ENCODE results near the gene USF2.

DNA sequence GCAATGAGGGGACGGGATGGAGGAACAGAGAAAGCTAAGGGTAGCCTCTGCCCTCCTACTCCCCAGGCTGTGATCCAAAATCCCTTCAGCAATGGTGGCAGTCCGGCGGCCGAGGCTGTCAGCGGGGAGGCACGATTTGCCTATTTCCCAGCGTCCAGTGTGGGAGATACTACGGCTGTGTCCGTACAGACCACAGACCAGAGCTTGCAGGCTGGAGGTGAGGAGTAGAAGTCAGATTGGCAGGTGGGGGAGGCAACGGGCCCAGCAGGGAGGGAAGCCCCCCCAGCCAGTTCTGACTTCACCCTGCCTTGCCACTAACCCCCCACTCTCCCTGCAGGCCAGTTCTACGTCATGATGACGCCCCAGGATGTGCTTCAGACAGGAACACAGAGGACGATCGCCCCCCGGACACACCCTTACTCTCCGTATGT, 1.6 kb downstream of the USF2 start:
- TF ChIP-seq, protein P1, sequence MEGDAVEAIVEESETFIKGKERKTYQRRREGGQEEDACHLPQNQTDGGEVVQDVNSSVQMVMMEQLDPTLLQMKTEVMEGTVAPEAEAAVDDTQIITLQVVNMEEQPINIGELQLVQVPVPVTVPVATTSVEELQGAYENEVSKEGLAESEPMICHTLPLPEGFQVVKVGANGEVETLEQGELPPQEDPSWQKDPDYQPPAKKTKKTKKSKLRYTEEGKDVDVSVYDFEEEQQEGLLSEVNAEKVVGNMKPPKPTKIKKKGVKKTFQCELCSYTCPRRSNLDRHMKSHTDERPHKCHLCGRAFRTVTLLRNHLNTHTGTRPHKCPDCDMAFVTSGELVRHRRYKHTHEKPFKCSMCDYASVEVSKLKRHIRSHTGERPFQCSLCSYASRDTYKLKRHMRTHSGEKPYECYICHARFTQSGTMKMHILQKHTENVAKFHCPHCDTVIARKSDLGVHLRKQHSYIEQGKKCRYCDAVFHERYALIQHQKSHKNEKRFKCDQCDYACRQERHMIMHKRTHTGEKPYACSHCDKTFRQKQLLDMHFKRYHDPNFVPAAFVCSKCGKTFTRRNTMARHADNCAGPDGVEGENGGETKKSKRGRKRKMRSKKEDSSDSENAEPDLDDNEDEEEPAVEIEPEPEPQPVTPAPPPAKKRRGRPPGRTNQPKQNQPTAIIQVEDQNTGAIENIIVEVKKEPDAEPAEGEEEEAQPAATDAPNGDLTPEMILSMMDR (IDR thresholded peaks at IDR 0.05), result no peak
- TF ChIP-seq EP300 (IDR thresholded peaks at IDR 0.05), result no peak
